Mesenchymal stem cell (in vitro differentiated cells and primary cell): ENCODE data around the gene ASCC2.

Experiments
- DNase-seq: peaks from one replicate; pipeline ENCODE4 v3.0.0-alpha.2; 2013
- H2AFZ ChIP-seq: one replicate; pipeline ENCODE4 v1.6.1; 2013; ENCODE audit warnings: low read depth, mild to moderate bottlenecking, control low read depth, inconsistent platforms, low read length, moderate library complexity
- H2AK5ac ChIP-seq: 2 replicates; pipeline ENCODE4 v1.6.1; 2013; ENCODE audit warnings: low read length, moderate library complexity, mild to moderate bottlenecking, inconsistent platforms; ENCODE audit not compliant: severe bottlenecking
- H2BK120ac ChIP-seq: one replicate; pipeline ENCODE4 v1.6.1; 2013; ENCODE audit warnings: low read depth, mild to moderate bottlenecking, inconsistent platforms, low read length, moderate library complexity
- H2BK12ac ChIP-seq, 2 experiments: one replicate each; pipeline ENCODE4 v1.6.1; 2013; ENCODE audit warnings: inconsistent platforms in 2 of 2, low read length in 2 of 2, mild to moderate bottlenecking in 2 of 2, moderate library complexity in 2 of 2, control low read depth in 1 of 2
- H2BK15ac ChIP-seq: one replicate; pipeline ENCODE4 v1.6.1; 2013; ENCODE audit warnings: mild to moderate bottlenecking, low read depth, inconsistent platforms; ENCODE audit not compliant: poor library complexity, severe bottlenecking
- H2BK5ac ChIP-seq: 2 replicates; pipeline ENCODE4 v1.6.1; 2013; ENCODE audit warnings: low read depth, mild to moderate bottlenecking, low read length, control low read depth, inconsistent platforms; ENCODE audit not compliant: poor library complexity, severe bottlenecking
- H3K14ac ChIP-seq, 2 experiments: one replicate each; pipeline ENCODE4 v1.6.1; 2013; ENCODE audit warnings: inconsistent platforms in 2 of 2, low read length in 2 of 2, control low read depth in 1 of 2, mild to moderate bottlenecking in 1 of 2, moderate library complexity in 1 of 2
- H3K18ac ChIP-seq, 2 experiments: one replicate each; pipeline ENCODE4 v1.6.1; 2013; ENCODE audit warnings: inconsistent platforms in 2 of 2, low read length in 2 of 2, control low read depth in 1 of 2, low read depth in 1 of 2, mild to moderate bottlenecking in 1 of 2
- H3K23ac ChIP-seq, 2 experiments: one replicate each; pipeline ENCODE4 v1.6.1; 2013; ENCODE audit warnings: inconsistent platforms in 2 of 2, low read length in 2 of 2, mild to moderate bottlenecking in 2 of 2, moderate library complexity in 2 of 2, control low read depth in 1 of 2
- H3K27ac ChIP-seq: 2 replicates; pipeline ENCODE4 v1.5.1; 2013; ENCODE audit warnings: mild to moderate bottlenecking, moderate library complexity, low read length, control low read depth, inconsistent platforms; ENCODE audit not compliant: poor library complexity, severe bottlenecking
- H3K27me3 ChIP-seq, 2 experiments: 2 replicates each; pipeline versions ENCODE4 v1.6.1 to v1.7.0; 2013; ENCODE audit warnings: low read length in 2 of 2, mild to moderate bottlenecking in 2 of 2, moderate library complexity in 2 of 2, control low read depth in 1 of 2, inconsistent platforms in 1 of 2; ENCODE audit not compliant: control insufficient read depth in 1 of 2, insufficient read depth in 1 of 2
- H3K36me3 ChIP-seq, 2 experiments: 2 replicates each; pipeline versions ENCODE4 v1.6.1 to v1.7.0; 2013; ENCODE audit warnings: low read length in 2 of 2, control low read depth in 1 of 2, inconsistent platforms in 1 of 2, low read depth in 1 of 2, mild to moderate bottlenecking in 1 of 2; ENCODE audit not compliant: insufficient read depth in 2 of 2, control insufficient read depth in 1 of 2
- H3K4ac ChIP-seq, 2 experiments: one replicate each; pipeline ENCODE4 v1.6.1; 2013; ENCODE audit warnings: inconsistent platforms in 2 of 2, low read length in 2 of 2, mild to moderate bottlenecking in 2 of 2, moderate library complexity in 2 of 2, control low read depth in 1 of 2, low read depth in 1 of 2
- H3K4me1 ChIP-seq: 2 replicates; pipeline ENCODE4 v1.6.1; 2013; ENCODE audit warnings: low read depth, low read length, control low read depth; ENCODE audit not compliant: control insufficient read depth, insufficient read depth
- H3K4me2 ChIP-seq: 2 replicates; pipeline ENCODE4 v1.6.1; 2013; ENCODE audit warnings: low read length, mild to moderate bottlenecking, inconsistent platforms; ENCODE audit not compliant: poor library complexity, severe bottlenecking
- H3K4me3 ChIP-seq, 2 experiments: 2 replicates each; pipeline versions ENCODE4 v1.5.1 to v1.7.0; 2013; ENCODE audit warnings: low read length in 2 of 2, mild to moderate bottlenecking in 2 of 2, control low read depth in 1 of 2, low read depth in 1 of 2; ENCODE audit not compliant: insufficient read depth in 1 of 2
- H3K79me1 ChIP-seq: replicated peaks from 2 replicates; pipeline ENCODE4 v1.6.1; 2013; ENCODE audit warnings: mild to moderate bottlenecking, control low read depth, low read length, inconsistent platforms; ENCODE audit not compliant: poor library complexity, severe bottlenecking
- H3K9ac ChIP-seq: 2 replicates; pipeline ENCODE4 v1.7.0; 2013; ENCODE audit warnings: mild to moderate bottlenecking, low read length, moderate library complexity
- H3K9me3 ChIP-seq: 2 replicates; pipeline ENCODE4 v1.7.0; 2013; ENCODE audit warnings: mild to moderate bottlenecking, low read length; ENCODE audit not compliant: control insufficient read depth
- H4K8ac ChIP-seq: one replicate; pipeline ENCODE4 v1.6.1; 2013; ENCODE audit warnings: inconsistent platforms, mild to moderate bottlenecking, low read length, moderate library complexity
- H4K91ac ChIP-seq: one replicate; pipeline ENCODE4 v1.6.1; 2013; ENCODE audit warnings: mild to moderate bottlenecking, low read length, inconsistent platforms
- WGBS: methylation state at CpG from one replicate; pipeline ENCODE4 v1.1.7; 2013; ENCODE audit warnings: mixed read lengths; 5-methylcytosine and 5-hydroxymethylcytosine counted together

Gene ASCC2

DNA sequence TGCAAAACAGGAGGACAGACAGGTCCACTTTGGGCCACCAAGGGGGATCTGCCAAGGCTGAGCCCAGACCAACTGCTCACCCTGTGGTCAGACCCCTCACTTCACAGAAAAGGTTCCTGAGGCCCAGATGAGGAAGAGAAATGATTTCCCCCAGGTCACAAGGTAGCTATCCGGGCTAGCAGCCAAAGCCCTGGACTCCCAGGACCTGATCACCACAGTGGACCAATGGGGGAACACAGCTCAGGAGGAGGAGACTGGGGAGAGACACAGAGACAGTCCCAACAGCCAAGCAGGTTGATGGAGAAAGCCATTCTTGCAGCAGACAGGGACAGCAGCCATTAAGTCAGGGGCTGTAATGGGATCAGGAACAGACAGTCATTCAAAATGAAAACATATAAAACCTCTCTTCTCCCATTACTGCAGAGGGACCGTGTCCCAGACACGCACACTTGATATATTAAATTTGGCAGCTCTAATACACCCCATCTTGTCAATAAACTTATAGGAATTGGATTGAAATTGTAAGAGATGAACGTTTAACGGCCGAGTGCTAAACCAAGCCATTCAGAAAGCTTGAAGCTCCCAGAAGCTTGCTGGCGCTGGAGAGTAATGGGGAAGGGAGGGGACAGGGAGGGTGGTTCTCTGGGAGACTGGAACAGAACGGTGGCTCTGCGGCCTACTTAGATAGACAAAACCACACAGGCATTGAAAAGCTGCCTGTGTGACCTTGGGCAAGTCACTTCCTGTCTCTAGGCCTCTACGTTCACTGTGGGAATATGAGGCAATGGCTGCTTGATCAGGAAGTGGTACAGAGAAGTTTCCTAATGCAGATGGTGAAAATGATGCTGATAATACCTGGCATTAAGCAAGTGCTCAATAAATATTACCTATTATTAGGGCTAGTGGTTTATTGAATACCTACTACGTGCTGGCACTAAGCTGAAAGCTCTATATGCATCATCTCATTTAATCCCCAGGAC, 87.2 kb downstream of the ASCC2 start:
- no peak overlapping the region for H3K18ac ChIP-seq
- WGBS, result 84% methylated on average over 10 of the region's 11 CpGs
- peaks cover 6% of the 10 kb centered on the region for H3K79me1 ChIP-seq

GRCh38 chr22:29750029-29750428, 88.0 kb downstream of the ASCC2 start:
- no peak overlapping the region for H2AFZ ChIP-seq
- H3K4me2 ChIP-seq, result no peak overlapping the region
- H3K27me3 ChIP-seq, result no peaks in the 10 kb centered on the region
- peaks cover 3% of the 10 kb centered on the region for H3K79me1 ChIP-seq
- H3K4ac ChIP-seq, result no peak overlapping the region
- whole genome bisulfite sequencing, result 96% methylated on average over 3 of the region's 3 CpGs
- H3K9me3 ChIP-seq, result no peaks in the 10 kb centered on the region
- no peak overlapping the region for H3K27ac ChIP-seq
- H2BK5ac ChIP-seq, result no peak overlapping the region
- no peak overlapping the region for H3K9ac ChIP-seq
- H2BK15ac ChIP-seq, result no peak overlapping the region
- DNase-seq, result no peak
- no peak overlapping the region for H3K14ac ChIP-seq
- H4K91ac ChIP-seq, result no peak overlapping the region
- H2AK5ac ChIP-seq, result no peak overlapping the region
- no peak overlapping the region for H2BK12ac ChIP-seq
- H3K18ac ChIP-seq, result no peak overlapping the region
- H3K4me3 ChIP-seq, result no peak overlapping the region
- H4K8ac ChIP-seq, result no peak overlapping the region
- peak overlapping the region in 1 of 2 experiments; percentile 48 for H3K23ac ChIP-seq
- H3K36me3 ChIP-seq, result peaks cover 46 to 58% of the 10 kb centered on the region in 2 experiments
- H2BK120ac ChIP-seq, result no peak overlapping the region
- peaks cover 3% of the 10 kb centered on the region for H3K4me1 ChIP-seq

More for the DNA sequence above, 87.2 kb downstream of the ASCC2 start:
- Histone ChIP-seq H3K36me3 (peaks cover 40 to 51% of the 10 kb centered on the region in 2 experiments), H2BK120ac (no peak overlapping the region), H3K4me1 (peaks cover 2% of the 10 kb centered on the region), H3K4me2 (no peak overlapping the region), H4K91ac (no peak overlapping the region), H2AFZ (no peak overlapping the region), H2BK12ac (no peak overlapping the region), H3K14ac (no peak overlapping the region), H3K4ac (no peak overlapping the region), H3K27me3 (no peaks in the 10 kb centered on the region), H3K23ac (peak overlapping the region in 1 of 2 experiments; percentile 48), H3K9ac (no peak overlapping the region), H3K27ac (no peak overlapping the region), H2BK5ac (no peak overlapping the region), H2BK15ac (no peak overlapping the region), H2AK5ac (no peak overlapping the region), H3K9me3 (no peaks in the 10 kb centered on the region), H3K4me3 (no peak overlapping the region), H4K8ac (no peak overlapping the region)
- no peak for DNase-seq

- Histone ChIP-seq H3K4me1 (peaks cover 3% of the 10 kb centered on the region), H3K79me1 (peaks cover 3% of the 10 kb centered on the region), H3K14ac (no peak overlapping the region), H3K36me3 (peaks cover 41 to 56% of the 10 kb centered on the region in 2 experiments), H2BK5ac (no peak overlapping the region), H4K91ac (no peak overlapping the region), H3K27ac (no peak overlapping the region), H2AFZ (no peak overlapping the region), H3K9ac (no peak overlapping the region), H2BK120ac (no peak overlapping the region), H3K23ac (no peak overlapping the region), H2BK15ac (no peak overlapping the region), H3K18ac (no peak overlapping the region), H2BK12ac (no peak overlapping the region), H3K27me3 (no peaks in the 10 kb centered on the region), H3K9me3 (no peaks in the 10 kb centered on the region), H4K8ac (no peak overlapping the region), H3K4me3 (no peak overlapping the region), H2AK5ac (no peak overlapping the region), H3K4ac (no peak overlapping the region), H3K4me2 (no peak overlapping the region)
- 94% methylated on average over 9 of the region's 9 CpGs for WGBS
- DNase-seq, result no peak
These were observed 89.7 kb downstream of the ASCC2 start for GRCh38 chr22:29748248-29748893.

DNA sequence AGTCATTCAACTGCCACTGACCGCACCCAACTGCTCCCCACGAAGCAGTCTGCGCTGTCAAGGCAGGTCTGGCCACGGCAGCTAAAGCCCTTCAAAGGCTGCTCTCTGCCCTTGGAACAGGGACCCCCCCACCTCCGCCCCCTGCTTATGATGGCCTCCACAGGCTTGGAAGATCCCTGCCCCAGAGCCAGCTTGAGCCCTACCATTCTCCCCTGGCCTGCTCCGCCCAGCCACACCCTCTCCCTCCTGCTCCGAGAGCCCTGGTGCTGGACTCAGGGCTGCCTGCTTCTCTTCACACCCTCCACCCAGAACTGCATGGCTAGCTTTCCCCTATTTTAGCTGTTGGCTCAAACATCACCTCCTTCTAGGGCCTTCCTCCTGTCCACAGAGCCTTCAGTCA, 90.2 kb downstream of the ASCC2 start:
- Histone ChIP-seq H2BK5ac (no peak overlapping the region), H2BK120ac (no peak overlapping the region), H3K4me2 (no peak overlapping the region), H3K23ac (peak overlapping the region in 1 of 2 experiments; percentile 70), H2AFZ (no peak overlapping the region), H3K36me3 (peaks cover 41 to 54% of the 10 kb centered on the region in 2 experiments), H3K4me3 (no peak overlapping the region), H3K27ac (no peak overlapping the region), H4K8ac (no peak overlapping the region), H3K18ac (no peak overlapping the region), H3K4ac (no peak overlapping the region), H3K9me3 (no peaks in the 10 kb centered on the region), H3K27me3 (no peaks in the 10 kb centered on the region), H2BK12ac (no peak overlapping the region), H3K4me1 (peaks cover 3% of the 10 kb centered on the region), H3K9ac (no peak overlapping the region), H3K14ac (no peak overlapping the region), H2AK5ac (no peak overlapping the region), H3K79me1 (peaks cover 2% of the 10 kb centered on the region), H2BK15ac (no peak overlapping the region), H4K91ac (no peak overlapping the region)
- no peak for DNase-seq
- WGBS, result 91% methylated on average over 7 of the region's 7 CpGs
